ENCODE data around the gene KCNC4. TPM values are rescaled to one million over a fixed set of nuclear protein-coding genes. Genes with fewer than 3 reads are reported as not detected.

Gene KCNC4
- total RNA-seq, 6 experiments from 2014 or later, result 0.37 to 4.4 (median 1.7) TPM

- intact Hi-C loops (cut with DNase I), result no loop called here
- H3K27ac ChIP-seq, result no peak overlapping the region
- no peaks in the 10 kb centered on the region for H3K27me3 ChIP-seq
- no peaks in the 10 kb centered on the region for H3K36me3 ChIP-seq
- no peak for ATAC-seq
- no peak for DNase-seq
- TF ChIP-seq, protein P1, sequence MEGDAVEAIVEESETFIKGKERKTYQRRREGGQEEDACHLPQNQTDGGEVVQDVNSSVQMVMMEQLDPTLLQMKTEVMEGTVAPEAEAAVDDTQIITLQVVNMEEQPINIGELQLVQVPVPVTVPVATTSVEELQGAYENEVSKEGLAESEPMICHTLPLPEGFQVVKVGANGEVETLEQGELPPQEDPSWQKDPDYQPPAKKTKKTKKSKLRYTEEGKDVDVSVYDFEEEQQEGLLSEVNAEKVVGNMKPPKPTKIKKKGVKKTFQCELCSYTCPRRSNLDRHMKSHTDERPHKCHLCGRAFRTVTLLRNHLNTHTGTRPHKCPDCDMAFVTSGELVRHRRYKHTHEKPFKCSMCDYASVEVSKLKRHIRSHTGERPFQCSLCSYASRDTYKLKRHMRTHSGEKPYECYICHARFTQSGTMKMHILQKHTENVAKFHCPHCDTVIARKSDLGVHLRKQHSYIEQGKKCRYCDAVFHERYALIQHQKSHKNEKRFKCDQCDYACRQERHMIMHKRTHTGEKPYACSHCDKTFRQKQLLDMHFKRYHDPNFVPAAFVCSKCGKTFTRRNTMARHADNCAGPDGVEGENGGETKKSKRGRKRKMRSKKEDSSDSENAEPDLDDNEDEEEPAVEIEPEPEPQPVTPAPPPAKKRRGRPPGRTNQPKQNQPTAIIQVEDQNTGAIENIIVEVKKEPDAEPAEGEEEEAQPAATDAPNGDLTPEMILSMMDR (IDR thresholded peaks at IDR 0.05), result no peak
- TF ChIP-seq POLR2A (IDR thresholded peaks at IDR 0.05), result no peak
- H3K4me1 ChIP-seq, result no peaks in the 10 kb centered on the region
- WGBS (ENCODE audit: insufficient coverage, low coverage, low lambda C conversion rate, missing lambda C conversion rate), result 62% methylated on average over 5 of the region's 13 CpGs
- H3K4me3 ChIP-seq, result no peak overlapping the region
- no peaks in the 10 kb centered on the region for H3K9me3 ChIP-seq
Observed at GRCh38 chr1:110170766-110171733, 39.1 kb upstream of the KCNC4 start.

DNA sequence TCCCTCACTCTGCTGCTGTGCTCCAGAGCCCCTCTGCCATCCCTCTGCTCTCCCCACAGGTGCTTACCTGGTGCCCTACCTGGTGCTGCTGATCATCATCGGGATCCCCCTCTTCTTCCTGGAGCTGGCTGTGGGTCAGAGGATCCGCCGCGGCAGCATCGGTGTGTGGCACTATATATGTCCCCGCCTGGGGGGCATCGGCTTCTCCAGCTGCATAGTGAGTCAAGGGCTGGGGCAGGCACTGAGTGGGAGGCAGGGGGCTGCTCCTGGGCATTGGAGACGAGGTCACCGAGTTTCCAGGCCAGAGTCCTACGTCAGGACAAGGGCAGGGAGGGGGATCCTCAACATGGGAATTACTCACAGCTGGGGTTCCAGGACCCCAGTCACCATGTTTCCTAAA is 38.1 kb upstream of the KCNC4 start:
- ATAC-seq, result no peak
- intact Hi-C loops (cut with DNase I), result no loop called here
- no peaks in the 10 kb centered on the region for H3K9me3 ChIP-seq
- H3K36me3 ChIP-seq, result no peaks in the 10 kb centered on the region
- no peaks in the 10 kb centered on the region for H3K4me1 ChIP-seq
- 55% methylated on average over 5 of the region's 10 CpGs for WGBS (ENCODE audit: insufficient coverage, low coverage, low lambda C conversion rate, missing lambda C conversion rate)
- TF ChIP-seq POLR2A (IDR thresholded peaks at IDR 0.05), result no peak
- TF ChIP-seq, protein P1 (IDR thresholded peaks at IDR 0.05), result no peak
- H3K27ac ChIP-seq, result no peak overlapping the region
- no peaks in the 10 kb centered on the region for H3K27me3 ChIP-seq
- no peak for DNase-seq
- no peak overlapping the region for H3K4me3 ChIP-seq

DNA sequence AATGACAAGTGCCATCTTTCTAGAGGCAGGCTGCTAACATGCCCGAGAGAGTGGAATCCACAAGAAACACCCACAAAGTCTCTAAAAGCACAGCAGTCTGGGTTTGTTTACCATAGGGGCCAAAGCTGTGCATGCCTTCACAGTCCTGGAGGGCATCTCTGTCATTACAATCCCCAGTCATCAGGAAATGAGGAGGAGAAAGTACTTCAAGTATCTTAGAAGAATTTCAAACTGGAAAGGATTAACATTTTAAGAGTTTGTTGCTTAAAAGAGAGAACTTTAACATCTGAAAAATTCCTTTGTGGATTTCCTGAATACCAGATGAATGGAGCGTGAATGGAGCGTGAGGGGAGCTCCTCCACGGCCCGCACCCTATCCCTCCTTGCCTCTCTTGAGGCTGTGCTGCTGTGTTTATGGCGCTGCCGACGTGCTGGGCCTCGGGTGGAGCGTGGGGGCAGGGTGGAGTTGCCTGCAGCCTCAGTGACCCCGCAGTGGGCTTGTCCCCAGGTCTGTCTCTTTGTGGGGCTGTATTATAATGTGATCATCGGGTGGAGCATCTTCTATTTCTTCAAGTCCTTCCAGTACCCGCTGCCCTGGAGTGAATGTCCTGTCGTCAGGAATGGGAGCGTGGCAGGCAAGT is 36.5 kb upstream of the KCNC4 start:
- Histone ChIP-seq H3K4me3 (no peak overlapping the region), H3K27me3 (no peaks in the 10 kb centered on the region), H3K9me3 (no peaks in the 10 kb centered on the region), H3K27ac (no peak overlapping the region), H3K4me1 (no peaks in the 10 kb centered on the region), H3K36me3 (no peaks in the 10 kb centered on the region)
- DNase-seq (no peak), ATAC-seq (no peak)
- intact Hi-C loops (cut with DNase I), result no loop called here
- no peak for TF ChIP-seq POLR2A (IDR thresholded peaks at IDR 0.05)
- TF ChIP-seq, protein P1 (IDR thresholded peaks at IDR 0.05), result no peak
- WGBS (ENCODE audit: insufficient coverage, low coverage, low lambda C conversion rate, missing lambda C conversion rate), result 57% methylated on average over 11 of the region's 15 CpGs

- DNase-seq (no peak), ATAC-seq (no peak)
- intact Hi-C loops (cut with DNase I), result no loop called here
- Histone ChIP-seq H3K4me3 (no peak overlapping the region), H3K27ac (no peak overlapping the region), H3K4me1 (no peaks in the 10 kb centered on the region), H3K36me3 (no peaks in the 10 kb centered on the region), H3K9me3 (no peaks in the 10 kb centered on the region), H3K27me3 (no peaks in the 10 kb centered on the region)
- WGBS (ENCODE audit: insufficient coverage, low coverage, low lambda C conversion rate, missing lambda C conversion rate), result no CpG with 5 or more reads among the region's 2 CpGs
- TF ChIP-seq, protein P1 (IDR thresholded peaks at IDR 0.05), result no peak
- TF ChIP-seq POLR2A (IDR thresholded peaks at IDR 0.05), result no peak
Observed at GRCh38 chr1:110174961-110175360, 35.2 kb upstream of the KCNC4 start.

Data from right lobe of liver (tissue), 6 donors.